ENCODE measurements around the gene MAPK4. TPM values are rescaled to one million over a fixed set of nuclear protein-coding genes. Genes with fewer than 3 reads are reported as not detected.

The MAPK4 gene
- total RNA-seq, 1 donor from 2014 or later: not detected

DNA sequence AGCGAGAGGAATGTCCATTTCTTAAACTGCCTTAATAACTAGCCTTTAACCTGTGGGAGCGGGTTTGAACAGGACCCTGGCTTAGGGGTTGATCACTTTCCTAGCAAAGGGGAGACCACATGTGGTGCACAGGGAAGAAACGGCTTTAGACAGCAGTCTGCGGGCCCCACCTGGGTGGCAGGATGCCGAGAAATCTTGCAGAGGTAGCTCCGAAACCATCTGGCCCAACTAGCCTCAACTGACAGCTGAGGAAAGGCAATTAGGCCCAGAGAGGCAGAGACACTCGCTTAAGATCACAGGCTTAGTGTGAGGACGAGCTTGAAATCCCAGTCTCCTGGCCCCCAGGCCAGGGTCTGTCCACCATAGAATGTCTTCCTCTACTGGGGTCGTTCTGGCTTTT is 170.1 kb downstream of the MAPK4 start:
- no peak overlapping the region for H3K4me3 Mint-ChIP-seq (ENCODE audit: low read depth)
- no peak overlapping the region for H3K27ac Mint-ChIP-seq
- H3K4me1 Mint-ChIP-seq (ENCODE audit: low read depth): no peaks in the 10 kb centered on the region
- intact Hi-C loops (cut with micrococcal nuclease): no loop called here
- no peaks in the 10 kb centered on the region for H3K9me3 Mint-ChIP-seq
- DNase-seq (ENCODE audit: low spot score): no peak
- no peaks in the 10 kb centered on the region for H3K36me3 Mint-ChIP-seq (ENCODE audit: low read depth)
- H3K27me3 Mint-ChIP-seq (ENCODE audit: low read depth): no peaks in the 10 kb centered on the region

DNA sequence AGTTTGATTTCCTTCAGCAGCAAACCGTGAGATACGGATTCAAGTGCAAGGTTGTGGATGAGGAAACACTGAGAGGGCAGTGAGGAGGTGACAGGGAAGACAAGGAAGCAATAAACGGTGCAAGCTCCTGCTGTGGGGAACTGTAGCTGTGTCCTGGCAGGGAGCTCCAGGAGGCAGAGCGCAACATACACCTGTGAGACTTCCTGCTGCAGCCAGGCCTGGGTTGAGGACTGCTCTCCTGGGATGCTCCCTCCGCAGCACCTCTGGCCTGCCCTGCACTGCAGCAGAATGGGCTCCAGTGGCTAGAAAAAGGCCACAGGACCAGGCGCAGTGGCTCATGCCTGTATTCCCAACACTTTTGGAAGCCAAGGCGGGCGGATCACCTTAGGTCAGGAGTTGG is 174.5 kb downstream of the MAPK4 start:
- Mint-ChIP-seq H3K9me3 (no peaks in the 10 kb centered on the region), H3K27me3 (ENCODE audit: low read depth) (no peaks in the 10 kb centered on the region), H3K4me3 (ENCODE audit: low read depth) (no peak overlapping the region), H3K27ac (no peak overlapping the region), H3K4me1 (ENCODE audit: low read depth) (no peaks in the 10 kb centered on the region), H3K36me3 (ENCODE audit: low read depth) (no peaks in the 10 kb centered on the region)
- intact Hi-C loops (cut with micrococcal nuclease): no loop called here
- no peak for DNase-seq (ENCODE audit: low spot score)

DNA sequence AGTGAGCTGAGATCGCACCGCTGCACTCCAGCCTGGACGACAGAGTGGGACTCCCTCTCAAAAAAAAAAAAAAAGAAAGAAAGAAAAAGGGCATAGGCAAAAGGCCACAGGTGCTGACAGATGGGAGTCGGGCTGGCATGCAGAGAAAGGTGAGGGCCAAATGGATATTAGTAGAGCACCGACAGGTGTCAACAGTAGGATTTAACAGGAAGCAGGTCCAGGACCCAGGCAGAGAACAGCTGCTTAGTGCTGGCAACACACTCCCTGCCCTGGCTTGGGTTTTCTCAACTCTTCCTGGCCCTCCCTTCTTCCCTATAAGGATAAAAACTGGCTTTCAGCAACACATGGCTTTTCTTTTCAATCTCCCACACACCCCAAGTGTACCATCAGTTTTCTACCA is 175.0 kb downstream of the MAPK4 start:
- no peak for DNase-seq (ENCODE audit: low spot score)
- Mint-ChIP-seq H3K27ac (no peak overlapping the region), H3K27me3 (ENCODE audit: low read depth) (no peaks in the 10 kb centered on the region), H3K9me3 (no peaks in the 10 kb centered on the region), H3K4me3 (ENCODE audit: low read depth) (no peak overlapping the region), H3K36me3 (ENCODE audit: low read depth) (no peaks in the 10 kb centered on the region), H3K4me1 (ENCODE audit: low read depth) (no peaks in the 10 kb centered on the region)
- intact Hi-C loops (cut with micrococcal nuclease): no loop called here

DNA sequence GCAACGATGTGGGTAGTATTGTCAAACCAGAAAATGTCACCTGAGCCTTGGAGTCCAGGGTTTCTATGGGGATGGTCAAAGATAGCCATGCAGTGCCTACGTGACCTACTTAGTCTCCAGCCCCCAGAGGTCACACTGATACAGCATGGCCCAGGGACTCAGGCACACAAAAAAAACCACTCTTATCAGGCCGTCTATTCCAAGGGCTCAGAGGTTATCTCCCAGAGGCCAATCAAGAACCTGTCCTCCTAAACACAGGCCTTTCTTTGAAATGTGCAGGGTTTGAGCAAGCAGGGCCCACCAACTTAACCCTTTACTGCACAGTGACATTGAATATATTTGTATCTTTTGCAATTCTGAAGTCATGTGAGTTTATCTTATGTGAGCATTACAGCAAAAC is 177.2 kb downstream of the MAPK4 start:
- no peaks in the 10 kb centered on the region for H3K9me3 Mint-ChIP-seq
- no peak for DNase-seq (ENCODE audit: low spot score)
- no peak overlapping the region for H3K4me3 Mint-ChIP-seq (ENCODE audit: low read depth)
- intact Hi-C loops (cut with micrococcal nuclease): no loop called here
- H3K4me1 Mint-ChIP-seq (ENCODE audit: low read depth): no peaks in the 10 kb centered on the region
- H3K36me3 Mint-ChIP-seq (ENCODE audit: low read depth): no peaks in the 10 kb centered on the region
- no peak overlapping the region for H3K27ac Mint-ChIP-seq
- H3K27me3 Mint-ChIP-seq (ENCODE audit: low read depth): no peaks in the 10 kb centered on the region

DNA sequence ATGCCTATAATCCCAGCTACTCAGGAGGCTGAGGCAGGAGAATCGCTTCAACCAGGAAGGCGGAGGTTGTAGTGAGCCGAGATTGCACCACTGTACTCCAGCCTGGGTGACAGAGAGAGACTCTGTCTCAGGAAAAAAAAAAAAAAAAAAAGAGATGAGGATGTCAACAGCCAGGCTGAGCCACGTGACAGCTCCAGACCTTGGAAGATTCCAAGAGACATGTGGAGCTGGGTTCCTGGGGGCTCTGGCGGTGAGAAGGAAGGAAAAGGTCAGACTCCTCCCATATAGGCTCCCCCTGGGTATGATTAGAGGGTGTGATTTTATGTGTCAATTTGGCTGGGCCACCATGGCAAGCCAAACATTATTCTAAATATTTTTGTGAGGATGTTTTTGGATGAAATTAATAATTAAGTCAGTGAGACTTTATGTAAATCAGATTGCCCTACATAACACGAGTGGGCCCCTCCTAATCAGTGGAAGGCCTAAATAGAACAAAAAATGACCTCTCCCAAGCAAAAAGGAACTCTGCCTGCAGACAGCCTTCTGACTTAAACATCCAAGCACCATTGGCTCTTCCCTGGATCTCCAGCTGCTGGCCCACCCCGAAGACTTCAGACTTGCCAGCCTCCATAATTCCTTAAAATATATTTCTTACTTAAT is 178.3 kb downstream of the MAPK4 start:
- intact Hi-C loops (cut with micrococcal nuclease): no loop called here
- no peak for DNase-seq (ENCODE audit: low spot score)
- Mint-ChIP-seq H3K27ac (no peak overlapping the region), H3K9me3 (no peaks in the 10 kb centered on the region), H3K27me3 (ENCODE audit: low read depth) (no peaks in the 10 kb centered on the region), H3K4me1 (ENCODE audit: low read depth) (no peaks in the 10 kb centered on the region), H3K4me3 (ENCODE audit: low read depth) (no peak overlapping the region), H3K36me3 (ENCODE audit: low read depth) (no peaks in the 10 kb centered on the region)

DNA sequence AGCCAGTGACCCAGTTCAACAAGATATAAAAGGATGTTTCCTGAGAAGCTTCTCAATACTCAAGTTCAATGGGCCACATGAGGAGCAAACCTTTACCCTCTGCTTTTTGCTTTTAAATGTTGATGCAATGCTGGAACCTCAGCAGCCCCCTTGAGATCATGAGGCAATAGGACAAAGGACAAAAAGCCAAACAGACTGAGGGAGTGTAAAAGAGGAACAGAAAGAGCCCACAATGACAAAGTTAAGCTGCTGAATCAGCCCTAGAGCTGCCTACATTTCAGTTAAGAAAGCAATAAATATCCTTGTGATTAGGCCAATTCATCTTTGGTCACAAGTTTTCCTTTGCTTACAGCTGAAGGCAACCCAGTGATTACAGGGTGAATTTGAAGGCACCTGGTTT is 183.1 kb downstream of the MAPK4 start:
- intact Hi-C loops (cut with micrococcal nuclease): no loop called here
- H3K27ac Mint-ChIP-seq: no peak overlapping the region
- no peak for DNase-seq (ENCODE audit: low spot score)

DNA sequence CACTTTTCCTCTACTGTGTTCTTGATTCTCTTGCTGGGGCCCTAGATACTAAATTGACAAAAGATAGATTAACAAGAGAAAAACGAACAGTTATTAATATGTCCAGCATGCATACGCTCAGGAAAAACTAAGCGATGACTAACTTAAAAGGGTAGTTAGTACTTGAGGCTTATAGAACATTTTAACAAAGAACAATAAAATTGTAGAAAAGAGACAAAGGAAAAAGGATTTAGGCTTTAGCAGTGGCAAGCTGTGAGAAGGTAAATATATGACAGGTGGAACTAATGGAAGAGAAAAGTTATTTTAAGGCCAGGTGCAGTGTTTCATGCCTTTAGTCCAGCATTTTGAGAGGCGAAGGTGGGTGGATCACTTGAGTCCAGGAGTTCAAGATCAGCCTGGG is 184.4 kb downstream of the MAPK4 start:
- Mint-ChIP-seq H3K9me3 (no peaks in the 10 kb centered on the region), H3K4me1 (ENCODE audit: low read depth) (no peaks in the 10 kb centered on the region), H3K27me3 (ENCODE audit: low read depth) (peaks cover 2% of the 10 kb centered on the region)

More for the DNA sequence above, 183.1 kb downstream of the MAPK4 start:
- peaks cover 2% of the 10 kb centered on the region for H3K27me3 Mint-ChIP-seq (ENCODE audit: low read depth)
- H3K36me3 Mint-ChIP-seq (ENCODE audit: low read depth): no peaks in the 10 kb centered on the region
- no peaks in the 10 kb centered on the region for H3K9me3 Mint-ChIP-seq
- H3K4me1 Mint-ChIP-seq (ENCODE audit: low read depth): no peaks in the 10 kb centered on the region
- H3K4me3 Mint-ChIP-seq (ENCODE audit: low read depth): no peak overlapping the region

DNA sequence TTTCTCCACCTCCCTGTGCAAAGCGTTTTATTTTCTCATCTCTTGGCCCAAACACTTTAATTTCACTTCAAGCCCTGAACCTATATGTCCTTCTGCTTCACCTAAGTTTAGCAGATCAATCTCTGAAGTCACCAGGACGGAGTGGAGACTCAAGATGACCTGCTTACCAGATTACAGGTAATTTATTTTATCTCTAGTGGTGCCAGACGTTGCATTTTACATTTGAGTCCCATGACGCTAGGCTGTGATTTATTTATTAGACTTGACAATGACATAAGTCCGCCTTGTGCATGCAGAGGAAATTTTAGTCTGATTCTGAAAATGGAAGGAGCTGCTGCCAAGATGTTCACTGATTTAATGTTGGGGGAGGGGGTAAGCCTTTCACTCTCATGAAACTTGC is 186.1 kb downstream of the MAPK4 start:
- intact Hi-C loops (cut with micrococcal nuclease): no loop called here
- H3K27ac Mint-ChIP-seq: no peak overlapping the region
- no peak overlapping the region for H3K4me3 Mint-ChIP-seq (ENCODE audit: low read depth)
- no peaks in the 10 kb centered on the region for H3K4me1 Mint-ChIP-seq (ENCODE audit: low read depth)
- H3K9me3 Mint-ChIP-seq: no peaks in the 10 kb centered on the region
- no peak for DNase-seq (ENCODE audit: low spot score)
- peaks cover 2% of the 10 kb centered on the region for H3K27me3 Mint-ChIP-seq (ENCODE audit: low read depth)
- H3K36me3 Mint-ChIP-seq (ENCODE audit: low read depth): no peaks in the 10 kb centered on the region

More for the DNA sequence above, 184.4 kb downstream of the MAPK4 start:
- intact Hi-C loops (cut with micrococcal nuclease): no loop called here
- Mint-ChIP-seq H3K27ac (no peak overlapping the region), H3K4me3 (ENCODE audit: low read depth) (no peak overlapping the region), H3K36me3 (ENCODE audit: low read depth) (no peaks in the 10 kb centered on the region)
- no peak for DNase-seq (ENCODE audit: low spot score)

DNA sequence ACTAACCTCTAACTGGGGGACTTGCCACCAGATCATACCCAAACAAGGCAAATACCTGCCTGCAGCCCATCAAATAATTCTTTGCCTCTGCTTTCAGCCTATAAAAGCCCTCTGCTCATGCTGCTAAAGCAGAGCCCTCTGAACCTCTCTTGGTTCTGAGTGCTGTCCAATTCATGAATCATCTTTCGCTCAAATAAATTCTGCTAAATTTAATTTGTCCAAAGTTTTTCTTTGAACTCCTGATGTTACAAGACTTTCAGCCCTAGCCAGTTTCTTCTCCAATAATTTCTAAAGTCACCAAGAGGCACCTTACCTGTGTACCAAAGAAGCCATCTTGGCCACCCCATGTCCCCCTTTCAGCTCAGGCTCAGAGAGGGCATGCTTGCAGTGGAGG is 188.0 kb downstream of the MAPK4 start:
- no peaks in the 10 kb centered on the region for H3K9me3 Mint-ChIP-seq
- no peak overlapping the region for H3K4me3 Mint-ChIP-seq (ENCODE audit: low read depth)
- no peak for DNase-seq (ENCODE audit: low spot score)
- H3K36me3 Mint-ChIP-seq (ENCODE audit: low read depth): no peaks in the 10 kb centered on the region
- intact Hi-C loops (cut with micrococcal nuclease): no loop called here
- peaks cover 2% of the 10 kb centered on the region for H3K27me3 Mint-ChIP-seq (ENCODE audit: low read depth)
- no peak overlapping the region for H3K27ac Mint-ChIP-seq
- no peaks in the 10 kb centered on the region for H3K4me1 Mint-ChIP-seq (ENCODE audit: low read depth)

DNA sequence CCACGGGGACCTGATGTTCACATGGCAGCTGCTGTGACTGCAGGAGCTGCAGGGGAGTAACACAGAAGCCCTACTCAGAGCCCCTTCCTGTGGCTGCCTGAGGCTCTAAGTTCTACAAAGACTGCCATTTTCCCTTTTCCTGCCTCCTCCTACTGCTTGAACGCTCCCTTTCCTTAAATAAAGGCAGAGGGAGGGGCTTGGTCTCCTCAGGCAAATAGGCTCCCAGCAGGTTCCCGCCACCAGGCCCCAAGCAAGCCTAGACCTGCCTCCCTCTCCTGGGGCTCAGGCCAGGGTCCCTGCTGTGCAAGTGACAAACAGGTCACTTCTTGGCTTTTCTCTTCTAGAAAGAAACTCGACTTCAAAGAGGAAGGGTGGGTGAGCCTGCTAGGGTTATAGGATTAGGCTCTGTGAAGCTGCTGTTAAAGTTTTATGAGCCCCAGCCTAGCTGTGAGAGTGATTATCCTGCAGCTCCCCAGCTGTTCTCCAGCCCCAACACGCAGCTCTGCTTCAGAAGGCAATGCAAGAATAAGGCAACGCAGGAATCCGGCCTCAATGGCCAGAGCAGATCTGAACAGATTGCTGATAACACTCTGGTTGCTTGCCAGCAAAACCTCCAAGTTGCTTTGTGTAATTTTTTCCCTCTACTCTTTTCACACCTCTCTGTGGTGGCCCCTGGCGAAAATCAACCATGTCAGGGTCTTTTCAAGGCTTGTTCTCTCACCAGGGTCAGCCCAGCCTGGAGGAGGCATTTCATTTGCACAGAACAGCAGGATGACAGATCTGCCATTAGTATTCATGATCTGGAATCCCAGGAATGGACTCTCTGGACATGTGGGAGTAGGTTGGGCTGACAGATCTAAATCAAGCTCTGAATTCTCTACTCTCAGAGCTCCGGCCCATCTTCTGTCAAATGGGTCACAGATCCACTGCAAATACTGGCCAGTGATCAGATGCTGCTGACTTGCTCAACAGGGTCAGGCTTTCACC is 188.6 kb downstream of the MAPK4 start:
- Mint-ChIP-seq H3K36me3 (ENCODE audit: low read depth) (no peaks in the 10 kb centered on the region), H3K4me3 (ENCODE audit: low read depth) (no peak overlapping the region), H3K4me1 (ENCODE audit: low read depth) (no peaks in the 10 kb centered on the region), H3K27ac (no peak overlapping the region), H3K9me3 (no peaks in the 10 kb centered on the region), H3K27me3 (ENCODE audit: low read depth) (peaks cover 2% of the 10 kb centered on the region)
- intact Hi-C loops (cut with micrococcal nuclease): no loop called here
- DNase-seq (ENCODE audit: low spot score): no peak

DNA sequence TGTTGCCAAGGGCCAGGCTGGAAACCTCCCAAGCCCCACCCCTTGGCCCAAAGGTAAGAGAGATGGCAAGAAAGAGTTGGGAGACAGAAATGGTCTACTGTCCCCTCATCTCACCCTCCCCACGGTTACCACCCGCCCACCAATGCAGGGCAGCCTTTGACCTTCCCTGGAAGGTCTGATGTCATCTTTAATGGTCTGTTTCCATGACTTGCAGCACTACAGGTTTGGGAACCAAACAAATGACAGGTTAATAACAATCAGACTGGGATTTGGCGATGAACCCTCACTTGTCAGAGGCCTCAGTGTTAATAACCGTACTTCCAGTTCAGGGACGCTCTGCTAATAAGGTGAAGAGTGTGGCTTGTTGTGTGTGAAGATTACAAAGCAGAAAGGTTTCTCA is 189.5 kb downstream of the MAPK4 start:
- Mint-ChIP-seq H3K4me3 (ENCODE audit: low read depth) (no peak overlapping the region), H3K9me3 (no peaks in the 10 kb centered on the region), H3K27me3 (ENCODE audit: low read depth) (no peaks in the 10 kb centered on the region), H3K36me3 (ENCODE audit: low read depth) (no peaks in the 10 kb centered on the region), H3K27ac (no peak overlapping the region), H3K4me1 (ENCODE audit: low read depth) (no peaks in the 10 kb centered on the region)
- intact Hi-C loops (cut with micrococcal nuclease): no loop called here
- DNase-seq (ENCODE audit: low spot score): no peak

DNA sequence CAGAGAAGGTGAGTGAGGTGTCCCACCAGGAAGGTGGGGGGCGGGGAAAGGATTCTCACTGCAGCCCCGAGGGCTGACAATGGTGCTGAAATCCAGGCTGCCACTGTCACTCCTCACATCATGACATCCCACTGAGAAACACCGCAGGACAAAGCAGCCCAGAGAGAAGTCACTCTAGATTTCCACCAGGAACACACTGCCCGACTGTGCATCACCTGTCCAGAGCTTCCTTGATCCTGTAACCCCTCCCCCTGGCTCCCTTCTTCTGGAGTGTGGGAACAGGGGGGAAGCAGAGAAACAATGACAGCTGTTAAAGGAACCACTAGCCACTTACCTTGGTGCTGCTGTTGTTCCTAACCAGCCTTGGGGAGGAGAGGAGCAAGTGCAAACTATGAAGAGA is 190.1 kb downstream of the MAPK4 start:
- DNase-seq (ENCODE audit: low spot score): no peak
- no peak overlapping the region for H3K27ac Mint-ChIP-seq
- H3K9me3 Mint-ChIP-seq: no peaks in the 10 kb centered on the region
- no peaks in the 10 kb centered on the region for H3K36me3 Mint-ChIP-seq (ENCODE audit: low read depth)
- intact Hi-C loops (cut with micrococcal nuclease): no loop called here
- no peak overlapping the region for H3K4me3 Mint-ChIP-seq (ENCODE audit: low read depth)
- no peaks in the 10 kb centered on the region for H3K27me3 Mint-ChIP-seq (ENCODE audit: low read depth)
- H3K4me1 Mint-ChIP-seq (ENCODE audit: low read depth): no peaks in the 10 kb centered on the region

DNA sequence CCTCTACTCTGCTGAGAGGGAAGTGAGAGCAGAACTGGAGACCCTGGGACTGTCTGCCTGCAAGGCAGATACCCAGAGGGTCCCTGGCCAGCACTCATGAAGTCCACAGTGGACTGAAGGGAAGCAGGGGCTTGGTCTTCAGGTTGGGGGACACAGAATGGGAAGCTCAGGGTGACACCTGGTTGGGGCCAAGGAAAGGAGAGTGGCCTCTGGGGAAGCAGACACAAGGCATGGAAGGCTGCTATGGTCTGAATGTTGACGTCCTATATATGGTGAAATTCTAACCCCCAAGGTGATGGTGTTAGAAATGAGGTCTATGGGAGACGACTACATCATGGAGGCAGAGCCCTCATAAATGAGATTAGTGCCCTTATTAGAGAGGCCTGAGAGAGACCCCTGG is 190.7 kb downstream of the MAPK4 start:
- intact Hi-C loops (cut with micrococcal nuclease): no loop called here
- H3K4me3 Mint-ChIP-seq (ENCODE audit: low read depth): no peak overlapping the region

More for the DNA sequence above, 190.7 kb downstream of the MAPK4 start:
- Mint-ChIP-seq H3K27me3 (ENCODE audit: low read depth) (no peaks in the 10 kb centered on the region), H3K4me1 (ENCODE audit: low read depth) (no peaks in the 10 kb centered on the region), H3K36me3 (ENCODE audit: low read depth) (no peaks in the 10 kb centered on the region), H3K27ac (no peak overlapping the region), H3K9me3 (no peaks in the 10 kb centered on the region)
- no peak for DNase-seq (ENCODE audit: low spot score)
